Astrocyte (in vitro differentiated cells and primary cell): Measurements from ENCODE around the gene WDR81.

Source experiments
- EZH2 ChIP-seq: IDR thresholded peaks from 2 replicates; pipeline ENCODE4 v1.6.1; 2012; ENCODE audit warnings: mild to moderate bottlenecking, low read length, inconsistent platforms; ENCODE audit not compliant: insufficient read depth
- TF ChIP-seq, protein P1 (sequence below): IDR thresholded peaks from 2 replicates; pipeline ENCODE4 v1.5.1; 2011; ENCODE audit warnings: low read depth, mild to moderate bottlenecking, inconsistent platforms, low read length, moderate library complexity; ENCODE audit not compliant: insufficient read depth

DNA sequence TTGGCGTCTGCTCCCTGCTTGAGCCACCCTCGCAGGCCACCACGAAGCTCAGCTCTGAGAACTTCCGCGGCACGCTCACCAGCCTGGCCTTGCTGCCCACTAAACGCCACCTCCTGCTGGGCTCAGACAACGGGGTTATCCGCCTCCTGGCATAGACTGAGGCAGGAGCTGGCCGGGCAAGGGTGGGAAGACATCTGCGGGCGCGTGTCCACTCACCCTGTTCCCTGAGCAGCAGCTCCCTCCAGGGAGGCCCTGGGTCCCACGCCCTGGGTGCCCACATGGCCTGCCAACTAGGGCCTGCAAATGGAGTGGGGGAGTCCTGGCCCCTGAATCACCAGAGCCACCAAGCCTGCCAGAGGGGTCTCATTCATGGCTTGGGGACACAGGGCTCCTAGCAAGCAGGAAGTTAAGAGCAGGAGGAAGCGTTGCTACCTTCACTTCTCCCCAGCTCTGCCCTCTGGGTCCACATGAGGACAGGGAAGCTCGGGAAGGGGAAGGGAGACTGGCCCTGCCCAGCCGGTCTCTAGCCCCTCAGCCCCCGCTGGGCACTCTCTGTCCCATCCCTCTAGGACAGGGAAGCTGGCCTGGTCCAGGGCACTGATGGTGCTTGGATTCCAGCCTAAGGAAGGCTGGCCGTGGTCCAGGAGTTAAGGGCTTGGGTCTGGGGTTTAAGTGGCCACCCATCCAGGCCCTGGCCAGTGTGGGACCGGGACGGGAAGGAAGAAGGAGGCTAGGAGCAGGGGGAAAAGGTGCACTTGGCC, 13.2 kb downstream of the WDR81 start:
- no peak for TF ChIP-seq EZH2
- TF ChIP-seq, protein P1, sequence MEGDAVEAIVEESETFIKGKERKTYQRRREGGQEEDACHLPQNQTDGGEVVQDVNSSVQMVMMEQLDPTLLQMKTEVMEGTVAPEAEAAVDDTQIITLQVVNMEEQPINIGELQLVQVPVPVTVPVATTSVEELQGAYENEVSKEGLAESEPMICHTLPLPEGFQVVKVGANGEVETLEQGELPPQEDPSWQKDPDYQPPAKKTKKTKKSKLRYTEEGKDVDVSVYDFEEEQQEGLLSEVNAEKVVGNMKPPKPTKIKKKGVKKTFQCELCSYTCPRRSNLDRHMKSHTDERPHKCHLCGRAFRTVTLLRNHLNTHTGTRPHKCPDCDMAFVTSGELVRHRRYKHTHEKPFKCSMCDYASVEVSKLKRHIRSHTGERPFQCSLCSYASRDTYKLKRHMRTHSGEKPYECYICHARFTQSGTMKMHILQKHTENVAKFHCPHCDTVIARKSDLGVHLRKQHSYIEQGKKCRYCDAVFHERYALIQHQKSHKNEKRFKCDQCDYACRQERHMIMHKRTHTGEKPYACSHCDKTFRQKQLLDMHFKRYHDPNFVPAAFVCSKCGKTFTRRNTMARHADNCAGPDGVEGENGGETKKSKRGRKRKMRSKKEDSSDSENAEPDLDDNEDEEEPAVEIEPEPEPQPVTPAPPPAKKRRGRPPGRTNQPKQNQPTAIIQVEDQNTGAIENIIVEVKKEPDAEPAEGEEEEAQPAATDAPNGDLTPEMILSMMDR, result no peak
